ENCODE measurements around the gene MOK.
"Not testable (repeated sequence)": the region's sequence is repeated elsewhere in the genome, so short reads cannot be mapped to it uniquely, and the experiment has no call there.

MOK gene

GRCh38 chr14:102316338-102316742 lies 11.4 kb upstream of the MOK start:
- Histone ChIP-seq H3K4me3 (ENCODE audit: low read depth, low read length) (peak overlapping the region; percentile 55), H3K27ac (peak overlapping the region; percentile 76), H3K4me1 (peaks cover 21% of the 10 kb centered on the region), H3K9ac (no peak overlapping the region), H3K4me2 (ENCODE audit: low read length) (peak overlapping the region; percentile 88), H3K79me2 (no peaks in the 10 kb centered on the region), H3K9me3 (ENCODE audit: control insufficient read depth, low read length) (no peaks in the 10 kb centered on the region), H3K27me3 (ENCODE audit: control insufficient read depth, insufficient read depth, low read length) (no peaks in the 10 kb centered on the region), H2AFZ (peak overlapping the region; percentile 77), H3K36me3 (ENCODE audit: control insufficient read depth, insufficient read depth, low read length) (no peaks in the 10 kb centered on the region)
- TF ChIP-seq, protein P1, sequence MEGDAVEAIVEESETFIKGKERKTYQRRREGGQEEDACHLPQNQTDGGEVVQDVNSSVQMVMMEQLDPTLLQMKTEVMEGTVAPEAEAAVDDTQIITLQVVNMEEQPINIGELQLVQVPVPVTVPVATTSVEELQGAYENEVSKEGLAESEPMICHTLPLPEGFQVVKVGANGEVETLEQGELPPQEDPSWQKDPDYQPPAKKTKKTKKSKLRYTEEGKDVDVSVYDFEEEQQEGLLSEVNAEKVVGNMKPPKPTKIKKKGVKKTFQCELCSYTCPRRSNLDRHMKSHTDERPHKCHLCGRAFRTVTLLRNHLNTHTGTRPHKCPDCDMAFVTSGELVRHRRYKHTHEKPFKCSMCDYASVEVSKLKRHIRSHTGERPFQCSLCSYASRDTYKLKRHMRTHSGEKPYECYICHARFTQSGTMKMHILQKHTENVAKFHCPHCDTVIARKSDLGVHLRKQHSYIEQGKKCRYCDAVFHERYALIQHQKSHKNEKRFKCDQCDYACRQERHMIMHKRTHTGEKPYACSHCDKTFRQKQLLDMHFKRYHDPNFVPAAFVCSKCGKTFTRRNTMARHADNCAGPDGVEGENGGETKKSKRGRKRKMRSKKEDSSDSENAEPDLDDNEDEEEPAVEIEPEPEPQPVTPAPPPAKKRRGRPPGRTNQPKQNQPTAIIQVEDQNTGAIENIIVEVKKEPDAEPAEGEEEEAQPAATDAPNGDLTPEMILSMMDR (IDR thresholded peaks at IDR 0.05) = no peak

DNA sequence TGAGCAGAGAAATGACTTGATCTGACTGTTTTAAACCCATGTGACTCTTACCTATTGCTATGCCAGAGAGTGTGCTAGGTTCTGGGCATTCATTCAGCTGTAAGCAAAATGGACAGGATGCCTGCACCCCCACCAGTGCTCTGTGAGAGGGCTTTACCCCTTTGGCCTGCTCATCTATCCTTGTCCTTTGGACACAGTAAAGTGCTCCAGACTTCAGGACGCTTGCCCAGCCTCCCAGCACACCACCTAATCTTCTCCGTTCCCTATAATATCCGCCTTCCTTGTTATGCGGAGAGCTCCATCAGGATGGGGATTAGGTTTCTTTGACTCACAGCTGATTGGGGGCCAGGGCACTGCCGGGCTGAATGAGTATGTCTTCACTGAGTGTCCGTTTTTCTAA lies 10.2 kb upstream of the MOK start:
- H3K4me1 ChIP-seq = peaks cover 16% of the 10 kb centered on the region
- no peak overlapping the region for H3K4me3 ChIP-seq (ENCODE audit: low read depth, low read length)
- TF ChIP-seq, protein P1 (IDR thresholded peaks at IDR 0.05) = no peak
- no peaks in the 10 kb centered on the region for H3K36me3 ChIP-seq (ENCODE audit: control insufficient read depth, insufficient read depth, low read length)
- no peaks in the 10 kb centered on the region for H3K27me3 ChIP-seq (ENCODE audit: control insufficient read depth, insufficient read depth, low read length)
- no peaks in the 10 kb centered on the region for H3K9me3 ChIP-seq (ENCODE audit: control insufficient read depth, low read length)
- H3K9ac ChIP-seq = no peak overlapping the region
- H2AFZ ChIP-seq = no peak overlapping the region
- no peak overlapping the region for H3K27ac ChIP-seq
- H3K79me2 ChIP-seq = no peaks in the 10 kb centered on the region
- H3K4me2 ChIP-seq (ENCODE audit: low read length) = no peak overlapping the region

- Histone ChIP-seq H3K79me2 (no peaks in the 10 kb centered on the region), H3K9me3 (ENCODE audit: control insufficient read depth, low read length) (no peaks in the 10 kb centered on the region), H3K4me1 (peaks cover 16% of the 10 kb centered on the region), H3K4me3 (ENCODE audit: low read depth, low read length) (peak overlapping the region; percentile 49), H2AFZ (peak overlapping the region; percentile 74), H3K27me3 (ENCODE audit: control insufficient read depth, insufficient read depth, low read length) (no peaks in the 10 kb centered on the region), H3K9ac (no peak overlapping the region), H3K4me2 (ENCODE audit: low read length) (peak overlapping the region; percentile 73), H3K36me3 (ENCODE audit: control insufficient read depth, insufficient read depth, low read length) (no peaks in the 10 kb centered on the region), H3K27ac (no peak overlapping the region)
- TF ChIP-seq, protein P1 (IDR thresholded peaks at IDR 0.05) = peak; percentile 94
Measured at GRCh38 chr14:102314242-102315011, 9.5 kb upstream of the MOK start.

GRCh38 chr14:102303664-102304063 lies 1.3 kb downstream of the MOK start:
- Histone ChIP-seq H3K27me3 (ENCODE audit: control insufficient read depth, insufficient read depth, low read length) (no peaks in the 10 kb centered on the region), H3K4me2 (ENCODE audit: low read length) (peak overlapping the region; percentile 69), H3K9ac (no peak overlapping the region), H3K27ac (no peak overlapping the region), H3K4me3 (ENCODE audit: low read depth, low read length) (peak overlapping the region; percentile 68), H3K9me3 (ENCODE audit: control insufficient read depth, low read length) (no peaks in the 10 kb centered on the region), H2AFZ (no peak overlapping the region), H3K4me1 (no peaks in the 10 kb centered on the region), H3K36me3 (ENCODE audit: control insufficient read depth, insufficient read depth, low read length) (no peaks in the 10 kb centered on the region), H3K79me2 (peaks cover 22% of the 10 kb centered on the region)
- TF ChIP-seq, protein P1 (IDR thresholded peaks at IDR 0.05) = no peak

- H2AFZ ChIP-seq; H3K27me3 ChIP-seq (ENCODE audit: control insufficient read depth, insufficient read depth, low read length); H3K4me3 ChIP-seq (ENCODE audit: low read depth, low read length); H3K27ac ChIP-seq; H3K36me3 ChIP-seq (ENCODE audit: control insufficient read depth, insufficient read depth, low read length); H3K4me2 ChIP-seq (ENCODE audit: low read length); H3K9ac ChIP-seq; H3K4me1 ChIP-seq; H3K9me3 ChIP-seq (ENCODE audit: control insufficient read depth, low read length): not testable (repeated sequence)
- H3K79me2 ChIP-seq = peaks cover 22% of the 10 kb centered on the region
Measured at GRCh38 chr14:102298303-102299070, 6.5 kb downstream of the MOK start.
